HepG2 (cell line): ENCODE results near the gene ZNF865. TPM values are rescaled to one million over a fixed set of nuclear protein-coding genes. Genes with fewer than 3 reads are reported as not detected.

Experiments
- ARNT ChIP-seq: fragments of 450-650 bp; IDR thresholded peaks from 2 replicates; pipeline ENCODE4 v1.6.1; 2017
- GATAD1 ChIP-seq: IDR thresholded peaks from 2 replicates; pipeline ENCODE4 v1.6.1; 2016; ENCODE audit warnings: missing genetic modification reagents, missing compliant biosample characterization
- MTF1 ChIP-seq: sonication (generic); formaldehyde crosslinking; IDR thresholded peaks from 2 replicates; pipeline ENCODE4 v1.5.0; 2020; ENCODE audit warnings: missing genetic modification reagents
- MYNN ChIP-seq: sonication (generic); formaldehyde crosslinking; IDR thresholded peaks from 2 replicates; pipeline ENCODE4 v1.4.0; 2020; ENCODE audit warnings: mild to moderate bottlenecking, low read depth, missing genetic modification reagents
- WIZ ChIP-seq: sonication (generic); formaldehyde crosslinking; IDR thresholded peaks from 2 replicates; pipeline ENCODE4 v1.5.1; 2020; ENCODE audit warnings: mild to moderate bottlenecking, missing genetic modification reagents
- ZBTB1 ChIP-seq: sonication (generic); formaldehyde crosslinking; IDR thresholded peaks from 2 replicates; pipeline ENCODE4 v1.4.0; 2020; ENCODE audit warnings: missing genetic modification reagents, borderline replicate concordance
- ZNF264 ChIP-seq: sonication (generic); formaldehyde crosslinking; IDR thresholded peaks from 2 replicates; pipeline ENCODE4 v1.4.0; 2020; ENCODE audit warnings: missing genetic modification reagents
- ZNF34 ChIP-seq: sonication (generic); formaldehyde crosslinking; IDR thresholded peaks from 2 replicates; pipeline ENCODE4 v1.4.0; 2020; ENCODE audit warnings: mild to moderate bottlenecking, missing genetic modification reagents, borderline replicate concordance
- ZNF7 ChIP-seq: IDR thresholded peaks from 2 replicates; pipeline ENCODE4 v1.6.1; 2016; ENCODE audit warnings: missing biosample characterization, missing genetic modification reagents
- polyA plus RNA-seq, 8 experiments: library from polyadenylated mRNA; depleted of rRNA in 3 of 8; stranded (reverse) in 7 of 8; unstranded in 1 of 8; fragments of >200 nt; fragmentation: Illumina TruSeq in 4 of 8; extraction: Trizol in 4 of 8; gene quantifications; 2 replicates each; pipeline versions ENCODE4 v1.2.1 to v1.2.3, GENCODE V29; 2011 to 2016; ENCODE audit warnings: low read depth in 4 of 8, missing spikeins in 1 of 8, mixed read lengths in 1 of 8; ENCODE audit not compliant: insufficient read depth in 1 of 8
- total RNA-seq, 5 experiments: library from RNA; depleted of rRNA; stranded (reverse); fragments of >200 nt; fragmentation: Illumina TruSeq; extraction: Trizol; gene quantifications; 2 replicates each; pipeline ENCODE4 v1.2.3, GENCODE V29; 2016; ENCODE audit warnings: low read depth in 1 of 5
- TF ChIP-seq, protein P1 (sequence below): sonication (generic); formaldehyde crosslinking; IDR thresholded peaks from 2 replicates; pipeline ENCODE4 v1.8.1; 2023; ENCODE audit warnings: mild to moderate bottlenecking, moderate library complexity, missing genetic modification reagents
- TF ChIP-seq, protein P2 (sequence below): sonication (generic); formaldehyde crosslinking; IDR thresholded peaks from 2 replicates; pipeline ENCODE4 v1.4.0; 2020; ENCODE audit warnings: mild to moderate bottlenecking, missing genetic modification reagents
- TF ChIP-seq, protein P3 (sequence below): sonication (generic); formaldehyde crosslinking; IDR thresholded peaks from 2 replicates; pipeline ENCODE4 v1.4.0; 2020; ENCODE audit warnings: missing genetic modification reagents, mild to moderate bottlenecking, borderline replicate concordance
- TF ChIP-seq, protein P4 (sequence below): sonication (generic); formaldehyde crosslinking; conservative IDR thresholded peaks from 2 replicates; pipeline ENCODE4 v1.8.0; 2022; ENCODE audit warnings: mild to moderate bottlenecking, moderate library complexity, missing genetic modification reagents
- TF ChIP-seq, protein P5 (sequence below): sonication (generic); formaldehyde crosslinking; IDR thresholded peaks from 2 replicates; pipeline ENCODE4 v1.4.0; 2020; ENCODE audit warnings: mild to moderate bottlenecking, missing genetic modification reagents

The ZNF865 gene
- total and polyA plus RNA-seq, 2 of the 13 experiments (the other 11 are each of a cell fraction or from before 2014, with no cell fraction given) = 0.93 to 1.0 TPM

DNA sequence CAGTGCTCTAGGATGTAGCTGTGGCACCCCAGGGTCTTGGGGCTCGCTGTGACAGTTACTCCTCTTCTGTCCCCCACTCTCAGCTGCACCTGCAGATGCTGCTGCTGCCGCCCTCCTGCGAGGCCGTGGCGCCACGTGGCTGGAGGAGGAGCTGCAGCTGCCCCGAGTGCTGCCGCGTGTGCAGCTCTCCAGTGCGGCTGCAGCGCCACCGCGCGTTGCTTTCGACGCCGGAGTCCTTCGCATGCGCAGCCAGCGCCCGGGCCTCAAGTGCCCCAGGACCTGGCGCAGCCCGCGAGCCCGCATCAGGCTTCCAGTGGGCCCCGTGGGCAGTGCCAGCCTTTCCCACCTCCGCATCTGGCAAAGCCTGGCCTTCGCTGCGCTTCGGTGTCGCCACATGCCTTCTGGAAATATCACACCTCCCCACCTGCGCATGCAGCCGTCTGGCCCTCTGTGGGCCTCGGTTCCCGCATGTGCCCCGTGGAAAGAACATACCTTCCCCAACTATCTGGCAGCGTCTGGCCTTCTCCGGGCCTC is 34.7 kb downstream of the ZNF865 start (continued):
- no peak for TF ChIP-seq MYNN
- no peak for TF ChIP-seq ZNF34 (CRISPR knock-in tag)
- no peak for TF ChIP-seq MTF1
- no peak for TF ChIP-seq ZNF7
- TF ChIP-seq ZNF264 = no peak
- TF ChIP-seq, protein P1, sequence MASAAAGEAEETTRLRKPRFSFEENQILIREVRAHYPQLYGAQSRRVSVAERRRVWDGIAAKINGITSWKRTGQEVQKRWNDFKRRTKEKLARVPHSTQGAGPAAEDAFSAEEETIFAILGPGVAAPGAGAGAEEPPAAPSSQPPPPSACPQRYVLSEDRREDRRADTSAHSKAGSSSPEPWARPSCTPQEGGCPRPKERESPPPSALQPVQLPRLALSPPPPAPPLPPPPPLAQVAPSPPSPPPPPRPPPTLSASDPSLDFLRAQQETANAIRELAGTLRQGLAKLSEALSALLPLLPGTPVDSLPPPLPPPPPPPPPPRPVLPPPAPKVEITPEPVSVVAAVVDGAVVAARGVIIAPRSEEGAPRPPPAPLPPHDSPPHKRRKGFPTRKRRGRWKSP (CRISPR knock-in tag) = no peak
- TF ChIP-seq, protein P2, sequence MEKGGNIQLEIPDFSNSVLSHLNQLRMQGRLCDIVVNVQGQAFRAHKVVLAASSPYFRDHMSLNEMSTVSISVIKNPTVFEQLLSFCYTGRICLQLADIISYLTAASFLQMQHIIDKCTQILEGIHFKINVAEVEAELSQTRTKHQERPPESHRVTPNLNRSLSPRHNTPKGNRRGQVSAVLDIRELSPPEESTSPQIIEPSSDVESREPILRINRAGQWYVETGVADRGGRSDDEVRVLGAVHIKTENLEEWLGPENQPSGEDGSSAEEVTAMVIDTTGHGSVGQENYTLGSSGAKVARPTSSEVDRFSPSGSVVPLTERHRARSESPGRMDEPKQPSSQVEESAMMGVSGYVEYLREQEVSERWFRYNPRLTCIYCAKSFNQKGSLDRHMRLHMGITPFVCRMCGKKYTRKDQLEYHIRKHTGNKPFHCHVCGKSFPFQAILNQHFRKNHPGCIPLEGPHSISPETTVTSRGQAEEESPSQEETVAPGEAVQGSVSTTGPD (CRISPR knock-in tag) = no peak
- no peak for TF ChIP-seq GATAD1 (CRISPR knock-in tag)
- TF ChIP-seq ZBTB1 = no peak
- TF ChIP-seq, protein P3, sequence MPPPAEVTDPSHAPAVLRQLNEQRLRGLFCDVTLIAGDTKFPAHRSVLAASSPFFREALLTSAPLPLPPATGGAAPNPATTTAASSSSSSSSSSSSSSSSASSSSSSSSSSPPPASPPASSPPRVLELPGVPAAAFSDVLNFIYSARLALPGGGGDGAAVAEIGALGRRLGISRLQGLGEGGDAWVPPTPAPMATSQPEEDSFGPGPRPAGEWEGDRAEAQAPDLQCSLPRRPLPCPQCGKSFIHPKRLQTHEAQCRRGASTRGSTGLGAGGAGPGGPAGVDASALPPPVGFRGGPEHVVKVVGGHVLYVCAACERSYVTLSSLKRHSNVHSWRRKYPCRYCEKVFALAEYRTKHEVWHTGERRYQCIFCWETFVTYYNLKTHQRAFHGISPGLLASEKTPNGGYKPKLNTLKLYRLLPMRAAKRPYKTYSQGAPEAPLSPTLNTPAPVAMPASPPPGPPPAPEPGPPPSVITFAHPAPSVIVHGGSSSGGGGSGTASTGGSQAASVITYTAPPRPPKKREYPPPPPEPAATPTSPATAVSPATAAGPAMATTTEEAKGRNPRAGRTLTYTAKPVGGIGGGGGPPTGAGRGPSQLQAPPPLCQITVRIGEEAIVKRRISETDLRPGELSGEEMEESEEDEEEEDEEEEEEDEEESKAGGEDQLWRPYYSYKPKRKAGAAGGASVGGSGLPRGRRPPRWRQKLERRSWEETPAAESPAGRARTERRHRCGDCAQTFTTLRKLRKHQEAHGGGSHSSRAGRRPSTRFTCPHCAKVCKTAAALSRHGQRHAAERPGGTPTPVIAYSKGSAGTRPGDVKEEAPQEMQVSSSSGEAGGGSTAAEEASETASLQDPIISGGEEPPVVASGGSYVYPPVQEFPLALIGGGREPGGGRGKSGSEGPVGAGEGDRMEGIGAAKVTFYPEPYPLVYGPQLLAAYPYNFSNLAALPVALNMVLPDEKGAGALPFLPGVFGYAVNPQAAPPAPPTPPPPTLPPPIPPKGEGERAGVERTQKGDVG (CRISPR knock-in tag) = no peak
- TF ChIP-seq ARNT = no peak
- TF ChIP-seq, protein P4, sequence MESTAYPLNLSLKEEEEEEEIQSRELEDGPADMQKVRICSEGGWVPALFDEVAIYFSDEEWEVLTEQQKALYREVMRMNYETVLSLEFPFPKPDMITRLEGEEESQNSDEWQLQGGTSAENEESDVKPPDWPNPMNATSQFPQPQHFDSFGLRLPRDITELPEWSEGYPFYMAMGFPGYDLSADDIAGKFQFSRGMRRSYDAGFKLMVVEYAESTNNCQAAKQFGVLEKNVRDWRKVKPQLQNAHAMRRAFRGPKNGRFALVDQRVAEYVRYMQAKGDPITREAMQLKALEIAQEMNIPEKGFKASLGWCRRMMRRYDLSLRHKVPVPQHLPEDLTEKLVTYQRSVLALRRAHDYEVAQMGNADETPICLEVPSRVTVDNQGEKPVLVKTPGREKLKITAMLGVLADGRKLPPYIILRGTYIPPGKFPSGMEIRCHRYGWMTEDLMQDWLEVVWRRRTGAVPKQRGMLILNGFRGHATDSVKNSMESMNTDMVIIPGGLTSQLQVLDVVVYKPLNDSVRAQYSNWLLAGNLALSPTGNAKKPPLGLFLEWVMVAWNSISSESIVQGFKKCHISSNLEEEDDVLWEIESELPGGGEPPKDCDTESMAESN (CRISPR knock-in tag) = no peak
- no peak for TF ChIP-seq WIZ (CRISPR knock-in tag)
- TF ChIP-seq, protein P5, sequence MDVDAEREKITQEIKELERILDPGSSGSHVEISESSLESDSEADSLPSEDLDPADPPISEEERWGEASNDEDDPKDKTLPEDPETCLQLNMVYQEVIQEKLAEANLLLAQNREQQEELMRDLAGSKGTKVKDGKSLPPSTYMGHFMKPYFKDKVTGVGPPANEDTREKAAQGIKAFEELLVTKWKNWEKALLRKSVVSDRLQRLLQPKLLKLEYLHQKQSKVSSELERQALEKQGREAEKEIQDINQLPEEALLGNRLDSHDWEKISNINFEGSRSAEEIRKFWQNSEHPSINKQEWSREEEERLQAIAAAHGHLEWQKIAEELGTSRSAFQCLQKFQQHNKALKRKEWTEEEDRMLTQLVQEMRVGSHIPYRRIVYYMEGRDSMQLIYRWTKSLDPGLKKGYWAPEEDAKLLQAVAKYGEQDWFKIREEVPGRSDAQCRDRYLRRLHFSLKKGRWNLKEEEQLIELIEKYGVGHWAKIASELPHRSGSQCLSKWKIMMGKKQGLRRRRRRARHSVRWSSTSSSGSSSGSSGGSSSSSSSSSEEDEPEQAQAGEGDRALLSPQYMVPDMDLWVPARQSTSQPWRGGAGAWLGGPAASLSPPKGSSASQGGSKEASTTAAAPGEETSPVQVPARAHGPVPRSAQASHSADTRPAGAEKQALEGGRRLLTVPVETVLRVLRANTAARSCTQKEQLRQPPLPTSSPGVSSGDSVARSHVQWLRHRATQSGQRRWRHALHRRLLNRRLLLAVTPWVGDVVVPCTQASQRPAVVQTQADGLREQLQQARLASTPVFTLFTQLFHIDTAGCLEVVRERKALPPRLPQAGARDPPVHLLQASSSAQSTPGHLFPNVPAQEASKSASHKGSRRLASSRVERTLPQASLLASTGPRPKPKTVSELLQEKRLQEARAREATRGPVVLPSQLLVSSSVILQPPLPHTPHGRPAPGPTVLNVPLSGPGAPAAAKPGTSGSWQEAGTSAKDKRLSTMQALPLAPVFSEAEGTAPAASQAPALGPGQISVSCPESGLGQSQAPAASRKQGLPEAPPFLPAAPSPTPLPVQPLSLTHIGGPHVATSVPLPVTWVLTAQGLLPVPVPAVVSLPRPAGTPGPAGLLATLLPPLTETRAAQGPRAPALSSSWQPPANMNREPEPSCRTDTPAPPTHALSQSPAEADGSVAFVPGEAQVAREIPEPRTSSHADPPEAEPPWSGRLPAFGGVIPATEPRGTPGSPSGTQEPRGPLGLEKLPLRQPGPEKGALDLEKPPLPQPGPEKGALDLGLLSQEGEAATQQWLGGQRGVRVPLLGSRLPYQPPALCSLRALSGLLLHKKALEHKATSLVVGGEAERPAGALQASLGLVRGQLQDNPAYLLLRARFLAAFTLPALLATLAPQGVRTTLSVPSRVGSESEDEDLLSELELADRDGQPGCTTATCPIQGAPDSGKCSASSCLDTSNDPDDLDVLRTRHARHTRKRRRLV (CRISPR knock-in tag) = no peak
